A549 treated with dexamethasone at 1 μM for 4 hours (cell line): ENCODE data around the gene CRYGN. TPM values are rescaled to one million over a fixed set of nuclear protein-coding genes. Genes with fewer than 3 reads are reported as not detected.

Experiments
- total RNA-seq: library from RNA; stranded (reverse); fragments of 200-300 nt; extraction: Qiagen RNA extraction; gene quantifications from 5 replicates; pipeline ENCODE4 v1.2.3, GENCODE V29; 2022

The CRYGN gene
- not detected in 5 replicates for total RNA-seq

GRCh38 chr7:151439855-151440798, at the start of gene CRYGN:
TSS of gene CRYGN (minus strand) at chr7:151440141. CDS start at chr7:151439917, 224 bp downstream.

GRCh38 chr7:151409667-151410404, 30.1 kb downstream of the CRYGN start, which contains the start of gene WDR86:
TSS of gene WDR86 (minus strand) at chr7:151410038. CDS start at chr7:151409589, 449 bp downstream.

Other genes with a start within 250 kb of the CRYGN start
- not detected in 5 replicates for gene H2BK1, start 229.7 kb downstream of the CRYGN start, total RNA-seq
- gene ABCF2, start 212.9 kb downstream of the CRYGN start, total RNA-seq = 53.6 to 63.8 TPM (median 60.7 TPM) in 5 replicates
- 31.9 to 48.5 TPM (median 41.8 TPM) in 5 replicates for gene CHPF2, start 207.7 kb downstream of the CRYGN start, total RNA-seq
- 7.5 to 9.0 TPM (median 8.6 TPM) in 5 replicates for gene SMARCD3, start 191.4 kb downstream of the CRYGN start, total RNA-seq
- 39.1 to 45.2 TPM (median 42.4 TPM) in 5 replicates for gene NUB1, start 98.3 kb downstream of the CRYGN start, total RNA-seq
- gene WDR86, start 30.1 kb downstream of the CRYGN start, total RNA-seq = 0.11 to 0.26 TPM (median 0.18 TPM) in 4 of 5 replicates, not detected in the other
- gene RHEB, start 79.8 kb upstream of the CRYGN start, total RNA-seq = 110 to 157 TPM (median 140 TPM) in 5 replicates